IPS-11a (cell line): ENCODE data around the gene MCF2L2.

Experiments
- H3K4me3 ChIP-seq: one replicate; pipeline ENCODE4 v1.5.1; 2013; ENCODE audit warnings: low read depth, low read length, control low read depth

MCF2L2 gene

DNA sequence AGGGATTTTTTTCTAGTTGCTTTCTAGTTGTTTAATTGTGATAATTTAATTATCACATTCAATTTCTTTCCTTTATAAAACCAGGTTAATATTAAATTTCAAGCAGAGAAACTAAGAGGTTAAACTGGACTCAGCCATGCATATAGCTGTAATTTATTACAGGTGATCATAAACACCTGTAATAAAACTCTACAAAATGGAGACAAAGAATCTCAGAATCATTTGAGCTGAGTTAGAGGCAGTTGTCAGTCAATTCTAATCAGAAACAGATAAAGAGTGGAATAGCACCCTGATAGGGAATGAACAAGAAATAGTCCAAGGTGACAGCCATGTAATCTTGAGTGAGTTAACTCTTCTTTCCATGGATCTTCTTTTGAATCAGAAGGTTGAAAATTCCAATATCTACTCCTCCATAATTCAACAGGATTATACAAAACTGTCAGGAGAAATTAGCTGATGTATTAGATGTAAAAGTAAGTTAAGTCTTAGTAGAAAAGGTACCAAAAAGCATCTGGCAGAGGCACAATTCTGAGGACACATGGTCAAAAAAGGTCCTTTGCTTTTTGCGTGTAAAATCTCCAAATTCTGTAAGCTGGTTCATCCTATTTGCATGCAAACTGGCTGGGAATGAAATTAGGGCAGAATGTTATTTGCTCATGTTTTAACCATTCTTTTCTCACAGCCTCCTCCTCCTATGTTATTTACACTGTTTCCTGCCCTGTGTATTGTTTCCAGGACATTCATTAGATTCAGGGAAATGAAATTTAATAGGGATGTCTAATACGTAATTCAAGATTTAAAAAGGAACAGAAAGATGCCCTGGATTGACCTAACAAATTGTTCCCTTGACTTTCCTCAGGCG is 214.8 kb downstream of the MCF2L2 start:
- no peak overlapping the region for H3K4me3 ChIP-seq

DNA sequence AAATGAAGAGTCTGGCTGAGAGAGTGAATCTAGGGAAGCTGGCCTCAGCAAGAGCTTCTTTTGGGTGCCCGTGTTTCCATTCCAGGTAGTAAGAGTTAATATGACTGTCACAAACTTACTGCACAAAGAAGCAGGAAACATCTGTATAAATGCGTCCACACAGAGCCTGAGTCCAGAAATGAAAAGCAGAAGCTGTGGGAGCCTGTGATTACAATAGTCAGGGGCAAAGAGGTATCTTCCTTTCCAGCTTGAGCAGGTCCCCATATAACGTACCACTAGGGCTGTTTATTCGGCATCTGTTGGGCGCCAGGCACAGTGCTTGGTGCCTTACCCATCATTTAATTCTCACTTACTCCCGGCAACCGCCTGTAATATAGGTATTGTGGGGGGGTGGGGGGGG is 215.9 kb downstream of the MCF2L2 start:
- H3K4me3 ChIP-seq = no peak overlapping the region

DNA sequence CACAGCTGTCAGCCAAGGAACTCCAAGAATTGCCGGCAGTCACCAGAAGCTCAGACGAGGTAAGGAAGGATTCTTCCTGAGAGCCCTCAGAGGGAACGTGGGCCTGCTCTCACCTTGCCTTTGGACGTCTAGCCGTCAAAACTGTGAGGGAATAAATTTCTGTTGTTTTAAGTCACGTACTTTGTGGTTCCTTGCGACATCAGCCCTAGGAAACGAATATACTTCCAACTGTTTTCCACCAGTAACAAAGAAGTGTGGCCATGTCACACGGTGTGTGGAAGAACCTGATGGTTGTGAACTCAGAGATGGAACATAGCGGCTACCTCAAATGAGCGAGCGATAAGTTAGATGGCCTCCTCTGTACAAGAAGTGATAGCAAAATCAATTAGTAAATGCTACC is 216.3 kb downstream of the MCF2L2 start:
- H3K4me3 ChIP-seq = no peak overlapping the region

DNA sequence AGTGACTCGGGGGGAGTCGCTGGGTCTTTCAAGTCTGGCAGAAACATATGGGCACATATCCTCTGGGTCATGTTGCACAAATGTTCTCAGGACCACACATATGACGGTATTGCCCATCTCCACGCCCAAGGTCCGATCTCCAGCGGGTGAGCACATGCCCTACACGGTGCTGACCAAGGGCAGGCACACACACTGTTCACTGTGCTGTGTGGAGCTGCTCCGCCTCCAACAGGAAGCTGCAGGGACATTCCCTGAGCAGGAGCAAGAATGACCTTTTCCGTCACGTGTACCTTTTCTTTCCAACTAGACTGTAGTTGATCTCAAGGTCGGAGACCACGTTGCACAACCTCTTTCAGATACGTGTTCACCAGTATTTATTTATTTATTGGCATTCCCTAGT is 217.1 kb downstream of the MCF2L2 start:
- H3K4me3 ChIP-seq = no peak overlapping the region

DNA sequence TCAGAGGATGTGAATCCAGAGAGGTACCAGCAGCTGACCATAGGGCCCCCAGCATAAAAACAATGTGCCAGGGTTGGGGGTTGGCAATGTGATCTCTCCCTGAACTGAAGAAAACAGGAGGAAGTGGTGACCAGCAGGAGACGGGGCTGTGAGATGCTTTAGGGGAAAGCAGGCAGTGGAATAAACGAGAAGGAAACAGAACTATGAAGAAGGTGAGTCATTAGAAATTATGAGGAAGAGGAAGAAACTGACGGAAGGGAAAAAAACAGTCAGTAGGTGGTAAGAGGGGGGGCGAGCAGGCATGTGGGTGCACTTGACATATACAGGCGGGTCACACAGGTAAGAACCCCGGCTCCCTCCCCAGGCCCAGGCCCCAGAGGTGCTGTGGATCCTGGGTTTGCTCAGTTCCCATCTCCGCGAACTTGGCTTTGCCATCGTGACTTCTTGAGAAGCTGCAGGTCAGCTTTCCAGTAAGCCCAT is 217.5 kb downstream of the MCF2L2 start:
- H3K4me3 ChIP-seq = no peak overlapping the region

DNA sequence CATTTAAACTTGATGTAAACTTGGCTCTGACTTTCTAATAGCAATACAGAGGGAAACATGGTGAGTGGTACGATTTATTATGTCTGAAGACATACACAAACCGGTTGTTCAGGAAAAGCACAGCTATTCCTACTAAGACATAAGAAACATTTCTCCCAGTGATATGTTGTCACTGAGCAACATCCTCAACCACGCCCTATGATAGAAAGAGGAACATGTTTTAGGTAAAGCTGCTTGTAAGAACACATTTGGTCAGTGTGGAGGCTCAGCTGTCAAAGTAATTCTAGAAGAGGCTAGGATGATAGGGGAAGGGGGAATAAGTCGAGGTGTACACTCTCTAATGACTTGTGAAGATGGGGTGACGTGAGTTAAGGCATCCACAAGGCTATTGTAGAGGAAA is 218.1 kb downstream of the MCF2L2 start:
- no peak overlapping the region for H3K4me3 ChIP-seq

DNA sequence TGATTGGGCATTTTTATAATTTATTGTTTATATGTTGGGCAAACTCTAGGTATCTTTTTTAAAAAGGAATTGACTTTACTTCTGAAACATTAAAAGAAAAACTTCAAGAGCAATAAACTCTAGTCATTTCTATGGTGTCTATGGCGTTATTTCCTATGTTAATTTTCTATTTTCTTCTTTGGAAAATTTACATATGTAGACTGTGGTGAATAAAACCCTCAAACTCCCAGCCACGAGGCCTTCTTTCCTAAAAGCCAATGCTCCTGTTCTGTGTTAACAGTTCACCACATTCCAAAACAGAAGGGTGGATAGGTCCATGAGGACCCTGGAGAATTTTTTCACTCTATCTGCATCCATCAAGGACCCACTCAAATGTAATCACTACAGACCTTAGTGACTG is 219.6 kb downstream of the MCF2L2 start:
- H3K4me3 ChIP-seq = no peak overlapping the region

DNA sequence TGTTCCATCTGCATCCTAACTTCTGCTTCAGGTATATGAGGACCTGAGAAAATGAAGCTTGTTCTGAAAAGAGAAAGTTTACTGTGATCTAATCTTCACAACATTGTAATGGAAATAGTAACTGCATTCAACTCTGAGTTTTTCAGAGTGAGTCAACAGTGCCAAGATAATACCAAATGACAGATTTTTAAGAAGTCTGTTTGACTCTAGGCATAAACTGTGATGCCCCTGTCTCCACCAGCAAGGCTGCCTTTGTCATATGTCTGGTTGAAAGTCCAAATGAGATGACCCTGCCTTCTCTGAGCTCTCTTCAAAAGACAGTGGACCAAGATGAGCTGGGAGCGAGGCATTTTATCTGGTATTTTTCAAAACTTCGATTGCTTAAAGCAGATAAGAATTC is 220.2 kb downstream of the MCF2L2 start:
- no peak overlapping the region for H3K4me3 ChIP-seq

DNA sequence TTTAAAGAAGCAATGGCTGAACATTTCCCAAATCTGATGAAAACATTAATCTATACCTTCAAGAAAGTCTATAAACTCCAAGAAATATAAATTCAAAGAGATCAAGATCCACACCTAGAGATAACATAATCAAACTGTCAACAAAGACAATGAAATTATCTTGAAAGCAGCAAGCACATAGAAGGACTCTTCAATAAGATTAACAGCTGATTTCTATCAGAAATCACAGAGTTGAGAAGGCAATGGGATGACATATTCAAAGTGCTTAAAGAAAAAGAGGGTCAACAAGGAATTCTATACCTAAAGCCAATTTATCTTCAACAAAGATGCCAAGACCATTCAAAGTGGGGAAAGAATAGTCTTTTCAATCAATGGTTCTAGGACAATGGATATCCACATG is 224.7 kb downstream of the MCF2L2 start:
- no peak overlapping the region for H3K4me3 ChIP-seq

DNA sequence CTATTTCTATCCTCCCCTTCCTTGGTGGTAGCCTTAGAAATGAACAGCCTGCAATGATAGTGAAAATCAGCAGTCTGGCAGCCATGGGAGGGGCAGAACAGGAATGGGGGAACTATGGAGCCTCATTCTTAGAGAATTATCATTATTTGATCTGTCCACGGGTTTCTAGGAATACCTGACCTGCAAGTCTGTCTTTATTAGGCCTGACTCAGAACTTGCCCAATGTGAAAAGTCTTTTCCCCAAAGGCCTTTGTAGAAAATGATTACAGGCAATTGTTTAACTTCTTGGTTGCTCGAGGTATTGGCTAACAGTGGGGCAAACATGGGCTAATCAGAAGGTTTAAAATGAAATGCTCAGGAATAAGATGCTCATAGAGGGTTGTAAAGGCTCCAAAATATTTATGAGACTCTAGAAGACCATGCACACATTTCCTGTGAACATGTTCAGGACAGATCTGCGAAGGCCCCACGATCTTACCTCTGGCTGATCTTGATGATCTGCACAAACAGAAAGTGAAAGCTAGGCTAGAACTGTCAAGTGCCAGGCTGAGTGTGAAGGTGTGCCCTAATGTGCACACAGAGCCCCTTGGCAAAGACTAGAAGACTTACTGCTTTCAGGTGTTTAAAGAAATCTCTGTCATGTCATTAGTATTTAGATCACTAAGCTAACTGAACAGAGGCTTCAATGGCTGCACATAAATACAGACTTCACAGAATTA is 226.3 kb downstream of the MCF2L2 start:
- H3K4me3 ChIP-seq = no peak overlapping the region

DNA sequence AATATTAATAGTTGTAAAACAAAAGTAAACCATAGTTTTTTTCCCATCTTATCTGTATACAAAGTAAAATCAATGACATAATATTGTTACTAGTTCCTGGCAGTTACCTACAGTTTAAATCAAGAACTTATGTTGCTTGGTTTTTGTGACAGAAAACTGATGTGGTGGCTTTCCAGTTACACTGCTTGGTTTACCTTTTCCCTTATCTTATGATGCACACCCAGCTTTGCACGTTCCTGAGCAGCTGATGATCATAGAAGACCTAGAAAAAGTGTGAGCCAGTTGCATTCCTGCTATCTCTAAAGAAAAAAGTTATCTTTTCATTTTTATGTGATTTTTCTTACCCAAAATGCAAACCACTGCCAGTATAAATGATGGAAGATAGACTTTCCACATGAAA is 229.5 kb downstream of the MCF2L2 start:
- no peak overlapping the region for H3K4me3 ChIP-seq

DNA sequence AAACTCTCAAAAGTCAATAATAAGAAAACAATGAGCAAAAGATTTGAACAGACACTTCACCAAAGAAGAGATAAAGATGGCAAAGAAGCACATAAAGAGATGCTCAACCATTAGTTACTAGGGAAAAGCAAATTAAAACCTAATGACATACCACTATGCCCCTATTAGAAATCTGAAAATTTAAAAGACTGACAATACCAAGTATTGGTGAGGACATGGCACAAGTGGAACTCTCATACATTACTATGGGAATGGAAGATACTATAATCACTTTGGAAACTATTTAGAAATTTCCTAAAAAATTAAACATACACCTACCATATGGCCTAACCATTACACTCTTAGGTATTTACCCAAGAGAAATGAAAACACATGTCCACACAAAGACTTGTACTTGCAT is 230.7 kb downstream of the MCF2L2 start:
- H3K4me3 ChIP-seq = no peak overlapping the region

DNA sequence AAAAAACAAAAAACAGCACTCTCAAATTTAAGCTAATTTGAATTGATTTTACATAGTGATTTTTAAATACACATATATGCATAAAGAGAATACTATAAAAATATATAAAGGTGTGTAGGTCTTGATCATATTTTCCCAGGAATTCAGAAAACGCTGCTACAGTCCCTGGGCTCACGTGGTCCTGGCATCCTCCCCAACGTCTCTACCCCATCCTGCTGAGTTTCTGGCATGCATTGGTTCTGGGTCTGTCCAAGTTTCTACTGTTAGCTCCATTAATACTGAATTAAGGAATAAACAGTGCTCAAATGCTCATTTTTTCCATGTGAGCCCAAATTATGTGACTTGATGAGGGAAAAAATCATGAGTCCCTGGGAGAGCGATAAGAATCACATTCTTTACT is 233.2 kb downstream of the MCF2L2 start:
- H3K4me3 ChIP-seq = no peak overlapping the region

DNA sequence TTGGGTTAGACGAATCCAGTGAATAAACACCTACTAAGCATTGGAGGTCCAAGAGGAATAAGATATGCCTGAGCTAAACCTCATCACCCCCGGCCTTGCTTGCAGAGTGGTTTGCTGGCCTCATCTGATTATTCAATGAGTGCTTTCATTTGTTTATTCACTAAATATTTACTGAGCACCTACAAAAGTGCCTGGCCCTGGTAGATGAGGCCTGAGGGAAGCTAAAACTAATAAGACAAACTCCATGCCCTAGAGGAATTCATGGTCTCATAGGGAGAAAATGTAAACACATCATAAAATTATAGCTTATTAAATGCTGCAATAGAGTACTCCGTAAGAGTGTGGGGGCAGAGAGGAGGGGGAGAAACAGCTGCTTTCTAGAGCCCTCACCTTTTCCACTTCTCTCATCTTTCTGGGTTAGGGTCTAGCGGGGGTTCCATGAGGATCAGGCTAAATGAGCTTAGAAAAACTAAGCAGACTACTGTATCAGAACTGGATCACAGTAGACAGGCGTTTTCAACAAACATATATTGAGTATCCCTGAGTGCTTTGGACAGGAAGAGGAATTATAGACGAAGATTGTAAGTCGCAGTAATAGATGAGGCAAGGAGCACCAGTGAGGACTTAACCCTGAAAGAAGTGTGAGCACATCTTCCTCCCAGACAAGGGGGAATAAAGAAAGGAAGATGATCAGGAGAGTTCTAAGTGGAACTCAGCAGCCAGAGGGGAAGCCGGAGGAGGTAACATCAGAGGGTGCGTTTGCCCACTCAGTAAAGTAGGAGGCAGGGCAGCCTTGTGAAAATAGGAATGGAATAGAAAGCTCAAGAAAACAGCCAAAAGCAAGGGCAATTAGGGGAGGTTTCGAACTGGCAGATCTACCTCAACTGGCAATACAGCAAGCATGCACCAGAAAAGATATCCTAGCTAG is 234.4 kb downstream of the MCF2L2 start:
- no peak overlapping the region for H3K4me3 ChIP-seq

DNA sequence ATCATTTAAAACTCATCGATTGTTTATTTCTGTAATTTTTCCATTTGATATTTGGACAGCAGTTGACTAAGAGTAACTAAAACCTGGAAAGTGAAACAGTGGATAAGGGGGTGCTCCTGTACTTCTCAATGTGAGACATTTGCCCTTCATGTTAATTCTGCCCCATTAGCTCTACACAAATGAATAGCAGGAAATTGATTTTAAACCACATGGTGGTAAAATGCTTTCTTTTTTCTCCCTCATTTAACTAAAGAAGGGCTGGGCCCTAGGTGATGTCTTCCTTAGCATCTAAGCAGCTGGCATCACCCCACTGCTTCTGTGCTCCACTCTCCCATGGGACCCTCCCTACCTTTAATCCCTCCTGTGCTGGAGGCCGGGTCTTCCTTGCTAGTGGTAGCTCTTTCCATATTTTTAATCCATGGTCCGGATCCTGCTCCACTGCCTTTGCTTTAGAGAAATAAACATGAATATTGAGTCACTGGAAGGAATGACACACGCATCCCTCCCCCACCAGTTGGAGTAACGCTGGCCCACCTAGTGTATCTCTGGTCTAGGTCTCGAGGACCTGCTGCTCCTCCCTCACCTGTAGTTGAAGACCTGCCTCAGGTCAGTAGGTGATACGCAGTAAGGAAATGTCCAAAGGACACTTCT is 235.6 kb downstream of the MCF2L2 start:
- no peak overlapping the region for H3K4me3 ChIP-seq

DNA sequence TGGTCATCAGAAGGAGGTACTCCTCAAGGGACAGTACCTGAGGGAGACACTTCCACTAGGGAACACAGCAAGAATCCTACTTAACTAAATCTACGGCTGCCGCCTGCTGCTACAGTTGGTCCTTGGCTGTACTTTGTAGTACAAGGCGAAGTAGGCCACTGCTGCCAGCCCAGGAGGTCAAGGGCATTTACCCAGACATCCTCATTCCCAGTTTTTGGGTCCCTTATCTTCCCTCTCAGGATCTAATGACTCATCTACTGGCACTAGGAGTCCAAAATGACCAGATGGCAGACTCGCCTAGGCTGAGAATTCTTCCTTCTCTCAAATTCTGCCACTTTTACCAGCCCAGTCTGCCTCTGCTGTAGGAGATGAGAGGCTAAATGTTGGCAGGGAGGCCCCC is 238.8 kb downstream of the MCF2L2 start:
- no peak overlapping the region for H3K4me3 ChIP-seq

DNA sequence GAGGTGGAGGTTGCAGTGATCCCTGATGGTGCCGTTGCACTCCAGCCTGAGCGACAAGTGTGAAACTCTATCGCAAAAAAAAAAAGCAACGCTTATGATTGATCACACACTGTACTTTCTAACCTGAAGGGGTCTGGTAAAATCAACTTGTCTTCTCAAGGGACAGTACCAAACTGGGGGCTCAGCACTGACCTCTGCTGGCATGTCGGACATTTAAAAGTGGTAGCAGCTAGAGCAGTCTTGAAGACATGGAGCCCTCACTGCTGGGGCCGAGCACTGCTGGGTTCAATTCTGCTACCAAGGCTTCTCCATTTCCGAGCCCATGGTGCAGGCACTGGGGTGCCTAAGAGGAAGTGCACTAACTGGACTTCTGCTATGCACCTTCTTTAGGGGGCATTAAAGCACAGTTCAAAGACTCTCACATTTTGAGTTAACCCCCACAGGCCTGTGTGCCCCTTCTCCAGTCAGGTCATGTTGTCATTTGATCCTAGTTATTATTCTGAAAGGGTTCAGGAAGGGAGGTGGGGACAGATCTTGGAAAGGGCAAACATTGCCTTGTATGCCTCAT is 239.4 kb downstream of the MCF2L2 start:
- no peak overlapping the region for H3K4me3 ChIP-seq

DNA sequence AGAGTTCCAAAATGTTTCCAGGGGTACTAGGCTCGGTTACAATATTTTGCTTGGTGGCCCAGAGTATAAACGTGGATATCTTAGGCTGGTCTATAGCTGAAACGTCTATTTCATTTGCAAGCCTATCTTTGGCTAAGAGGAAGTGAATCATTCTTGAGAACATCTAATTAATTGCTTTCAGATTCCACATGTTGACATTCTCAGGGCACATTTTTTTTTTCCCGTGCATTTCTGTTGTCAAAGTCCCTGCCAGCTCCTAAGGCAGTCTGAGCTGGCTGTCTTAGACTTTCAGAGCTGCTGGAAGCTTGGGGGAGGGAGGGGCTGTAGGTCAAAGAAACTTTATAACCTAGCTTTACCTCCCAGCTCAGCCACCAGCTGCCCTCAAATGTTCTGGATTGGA is 242.7 kb downstream of the MCF2L2 start:
- no peak overlapping the region for H3K4me3 ChIP-seq

DNA sequence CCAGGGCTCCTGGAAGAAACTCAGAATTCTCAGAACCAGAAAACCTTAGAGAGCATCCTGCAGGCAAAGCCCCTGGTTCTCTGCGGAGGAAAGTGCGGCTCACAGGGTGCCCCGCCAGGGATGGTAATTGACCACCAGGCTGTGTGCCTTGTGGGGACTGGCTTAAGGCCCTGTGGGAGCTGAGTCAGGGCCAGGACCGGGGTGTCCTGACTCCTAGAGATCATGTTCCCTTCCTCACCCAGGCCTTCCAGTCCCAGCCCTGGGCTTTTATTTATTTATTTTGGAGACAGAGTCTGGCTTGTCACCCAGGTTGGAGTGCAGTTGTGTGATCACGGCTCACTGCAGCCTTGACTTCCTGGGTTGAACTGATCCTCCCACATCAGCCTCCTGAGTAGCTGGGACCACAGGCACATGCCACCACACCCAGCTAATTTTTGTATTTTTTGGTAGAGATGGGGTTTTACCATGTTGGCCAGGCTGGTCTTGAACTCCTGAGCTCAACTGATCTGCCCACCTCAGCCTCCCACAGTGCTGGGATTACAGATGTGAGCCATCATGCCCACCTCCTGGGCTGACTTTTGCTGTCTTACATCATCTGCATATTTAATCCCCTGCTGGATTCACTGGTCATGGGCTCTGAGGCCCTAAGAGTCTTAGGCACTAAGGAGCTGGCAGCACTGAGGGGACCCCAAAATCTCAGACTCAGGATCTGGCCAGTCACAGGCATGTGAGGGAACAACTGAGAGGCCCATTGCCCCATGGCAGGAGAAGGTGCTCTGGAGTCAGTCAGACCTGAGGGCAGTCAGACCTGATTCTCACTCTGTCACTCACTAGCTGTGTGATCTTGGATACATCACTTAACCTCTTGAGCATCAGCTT is 245.4 kb downstream of the MCF2L2 start:
- H3K4me3 ChIP-seq = no peak overlapping the region
